ENCODE results near the gene PRKG2.

PRKG2 gene

GRCh38 chr4:81214881-81215868 is at the start of gene PRKG2:
Gene PRKG2, minus strand, starts transcription at chr4:81215222. Its CDS starts 10,175 bp downstream, at chr4:81205047.
- Histone ChIP-seq H3K27ac (ENCODE audit: low read depth, low read length) (no peak within 1 kb of the TSS), H3K9ac (ENCODE audit: low read length in 5 of 5) (no peak within 1 kb of the TSS), H3K36me3 (ENCODE audit: control insufficient read depth in 5 of 5, insufficient read depth in 5 of 5, low read length in 5 of 5) (no peaks in the 10 kb centered on the region), H3K4me1 (ENCODE audit: control insufficient read depth in 5 of 5, insufficient read depth in 5 of 5, low read length in 5 of 5) (peaks cover 0 to 15% (median 13%) of the 10 kb centered on the region in 5 donors), H3K4me3 (ENCODE audit: low read depth in 1 of 5, low read length in 5 of 5) (peak within 1 kb of the TSS; percentile 22 to 58 (median 55)), H3K9me3 (ENCODE audit: control insufficient read depth in 5 of 5, low read length in 5 of 5) (peaks cover 0 to 5% (median 0%) of the 10 kb centered on the region in 5 donors), H3K27me3 (ENCODE audit: control insufficient read depth in 5 of 5, insufficient read depth in 4 of 5, low read length in 5 of 5) (peaks cover 12 to 35% (median 18%) of the 10 kb centered on the region in 5 donors)

GRCh38 chr4:81260443-81261101 is 45.5 kb upstream of the PRKG2 start:
- H3K9me3 ChIP-seq (ENCODE audit: control insufficient read depth in 5 of 5, low read length in 5 of 5), result no peaks in the 10 kb centered on the region
- H3K36me3 ChIP-seq (ENCODE audit: control insufficient read depth in 5 of 5, insufficient read depth in 5 of 5, low read length in 5 of 5), result no peaks in the 10 kb centered on the region
- no peaks in the 10 kb centered on the region for H3K27me3 ChIP-seq (ENCODE audit: control insufficient read depth in 5 of 5, insufficient read depth in 4 of 5, low read length in 5 of 5)
- no peak overlapping the region for H3K9ac ChIP-seq (ENCODE audit: low read length in 5 of 5)
- no peaks in the 10 kb centered on the region for H3K4me1 ChIP-seq (ENCODE audit: control insufficient read depth in 5 of 5, insufficient read depth in 5 of 5, low read length in 5 of 5)
- no peak overlapping the region for H3K27ac ChIP-seq (ENCODE audit: low read depth, low read length)
- H3K4me3 ChIP-seq (ENCODE audit: low read depth in 1 of 5, low read length in 5 of 5), result no peak overlapping the region

GRCh38 chr4:81258841-81259550 is 44.0 kb upstream of the PRKG2 start:
- H3K4me3 ChIP-seq (ENCODE audit: low read depth in 1 of 5, low read length in 5 of 5), result no peak overlapping the region
- H3K4me1 ChIP-seq (ENCODE audit: control insufficient read depth in 5 of 5, insufficient read depth in 5 of 5, low read length in 5 of 5), result no peaks in the 10 kb centered on the region
- no peaks in the 10 kb centered on the region for H3K36me3 ChIP-seq (ENCODE audit: control insufficient read depth in 5 of 5, insufficient read depth in 5 of 5, low read length in 5 of 5)
- H3K9ac ChIP-seq (ENCODE audit: low read length in 5 of 5), result no peak overlapping the region
- H3K9me3 ChIP-seq (ENCODE audit: control insufficient read depth in 5 of 5, low read length in 5 of 5), result no peaks in the 10 kb centered on the region
- no peaks in the 10 kb centered on the region for H3K27me3 ChIP-seq (ENCODE audit: control insufficient read depth in 5 of 5, insufficient read depth in 4 of 5, low read length in 5 of 5)
- no peak overlapping the region for H3K27ac ChIP-seq (ENCODE audit: low read depth, low read length)

- H3K27ac ChIP-seq (ENCODE audit: low read depth, low read length), result no peak overlapping the region
- H3K9ac ChIP-seq (ENCODE audit: low read length in 5 of 5), result no peak overlapping the region
- no peaks in the 10 kb centered on the region for H3K4me1 ChIP-seq (ENCODE audit: control insufficient read depth in 5 of 5, insufficient read depth in 5 of 5, low read length in 5 of 5)
- H3K9me3 ChIP-seq (ENCODE audit: control insufficient read depth in 5 of 5, low read length in 5 of 5), result no peaks in the 10 kb centered on the region
- H3K36me3 ChIP-seq (ENCODE audit: control insufficient read depth in 5 of 5, insufficient read depth in 5 of 5, low read length in 5 of 5), result no peaks in the 10 kb centered on the region
- no peak overlapping the region for H3K4me3 ChIP-seq (ENCODE audit: low read depth in 1 of 5, low read length in 5 of 5)
- no peaks in the 10 kb centered on the region for H3K27me3 ChIP-seq (ENCODE audit: control insufficient read depth in 5 of 5, insufficient read depth in 4 of 5, low read length in 5 of 5)
Measured at GRCh38 chr4:81257816-81258215, 42.8 kb upstream of the PRKG2 start.

GRCh38 chr4:81257021-81257420 is 42.0 kb upstream of the PRKG2 start:
- no peak overlapping the region for H3K4me3 ChIP-seq (ENCODE audit: low read depth in 1 of 5, low read length in 5 of 5)
- no peak overlapping the region for H3K9ac ChIP-seq (ENCODE audit: low read length in 5 of 5)
- H3K27me3 ChIP-seq (ENCODE audit: control insufficient read depth in 5 of 5, insufficient read depth in 4 of 5, low read length in 5 of 5), result no peaks in the 10 kb centered on the region

GRCh38 chr4:81256059-81256970 is 41.3 kb upstream of the PRKG2 start:
- Histone ChIP-seq H3K9me3 (ENCODE audit: control insufficient read depth in 5 of 5, low read length in 5 of 5) (no peaks in the 10 kb centered on the region), H3K4me1 (ENCODE audit: control insufficient read depth in 5 of 5, insufficient read depth in 5 of 5, low read length in 5 of 5) (no peaks in the 10 kb centered on the region), H3K27ac (ENCODE audit: low read depth, low read length) (no peak overlapping the region), H3K9ac (ENCODE audit: low read length in 5 of 5) (no peak overlapping the region), H3K27me3 (ENCODE audit: control insufficient read depth in 5 of 5, insufficient read depth in 4 of 5, low read length in 5 of 5) (no peaks in the 10 kb centered on the region), H3K4me3 (ENCODE audit: low read depth in 1 of 5, low read length in 5 of 5) (no peak overlapping the region), H3K36me3 (ENCODE audit: control insufficient read depth in 5 of 5, insufficient read depth in 5 of 5, low read length in 5 of 5) (no peaks in the 10 kb centered on the region)

More at GRCh38 chr4:81257021-81257420, 42.0 kb upstream of the PRKG2 start:
- Histone ChIP-seq H3K4me1 (ENCODE audit: control insufficient read depth in 5 of 5, insufficient read depth in 5 of 5, low read length in 5 of 5) (no peaks in the 10 kb centered on the region), H3K9me3 (ENCODE audit: control insufficient read depth in 5 of 5, low read length in 5 of 5) (no peaks in the 10 kb centered on the region), H3K27ac (ENCODE audit: low read depth, low read length) (no peak overlapping the region), H3K36me3 (ENCODE audit: control insufficient read depth in 5 of 5, insufficient read depth in 5 of 5, low read length in 5 of 5) (no peaks in the 10 kb centered on the region)

GRCh38 chr4:81255524-81255923 is 40.5 kb upstream of the PRKG2 start:
- no peaks in the 10 kb centered on the region for H3K36me3 ChIP-seq (ENCODE audit: control insufficient read depth in 5 of 5, insufficient read depth in 5 of 5, low read length in 5 of 5)
- H3K27ac ChIP-seq (ENCODE audit: low read depth, low read length), result no peak overlapping the region
- no peaks in the 10 kb centered on the region for H3K27me3 ChIP-seq (ENCODE audit: control insufficient read depth in 5 of 5, insufficient read depth in 4 of 5, low read length in 5 of 5)

GRCh38 chr4:81250430-81250829 is 35.4 kb upstream of the PRKG2 start:
- Histone ChIP-seq H3K4me1 (ENCODE audit: control insufficient read depth in 5 of 5, insufficient read depth in 5 of 5, low read length in 5 of 5) (no peaks in the 10 kb centered on the region), H3K9ac (ENCODE audit: low read length in 5 of 5) (no peak overlapping the region), H3K4me3 (ENCODE audit: low read depth in 1 of 5, low read length in 5 of 5) (no peak overlapping the region), H3K36me3 (ENCODE audit: control insufficient read depth in 5 of 5, insufficient read depth in 5 of 5, low read length in 5 of 5) (no peaks in the 10 kb centered on the region), H3K27me3 (ENCODE audit: control insufficient read depth in 5 of 5, insufficient read depth in 4 of 5, low read length in 5 of 5) (no peaks in the 10 kb centered on the region), H3K27ac (ENCODE audit: low read depth, low read length) (no peak overlapping the region), H3K9me3 (ENCODE audit: control insufficient read depth in 5 of 5, low read length in 5 of 5) (no peaks in the 10 kb centered on the region)

More at GRCh38 chr4:81255524-81255923, 40.5 kb upstream of the PRKG2 start:
- H3K4me3 ChIP-seq (ENCODE audit: low read depth in 1 of 5, low read length in 5 of 5), result no peak overlapping the region
- no peak overlapping the region for H3K9ac ChIP-seq (ENCODE audit: low read length in 5 of 5)
- no peaks in the 10 kb centered on the region for H3K4me1 ChIP-seq (ENCODE audit: control insufficient read depth in 5 of 5, insufficient read depth in 5 of 5, low read length in 5 of 5)
- H3K9me3 ChIP-seq (ENCODE audit: control insufficient read depth in 5 of 5, low read length in 5 of 5), result no peaks in the 10 kb centered on the region
